Stimulated activated naive B cell treated with anti-CD40 and anti-IgM and Interleukin-4, amounts not matched to agents 10 μg/mL and 1 μg/mL and 100 μg/mL, for 72 hours (primary cell): Measurements from ENCODE around the gene RALA.
A peak's percentile ranks its signal among the peaks of the same experiment; 100 is the strongest.

Source experiments
- ATAC-seq, 2 donors: fragments of 150-1000 bp; cut with Tn5 transposase; replicated peaks; 2 replicates each; pipeline ENCODE4 v1.10.0; 2021; ENCODE audit warnings: moderate library complexity in 1 of 2
- DNase-seq: peaks from one replicate; pipeline ENCODE4 v3.0.0; 2021
- H3K27ac Mint-ChIP-seq: one replicate; pipeline ENCODE4 v1.8.0; 2022; ENCODE audit warnings: mild to moderate bottlenecking, mixed read lengths
- H3K27me3 Mint-ChIP-seq, 2 donors: one replicate each; pipeline ENCODE4 v1.8.0; 2022; ENCODE audit warnings: mixed read lengths in 2 of 2
- H3K36me3 Mint-ChIP-seq, 2 donors: one replicate each; pipeline ENCODE4 v1.8.0; 2022; ENCODE audit warnings: mixed read lengths in 2 of 2, mild to moderate bottlenecking in 1 of 2
- H3K4me1 Mint-ChIP-seq, 2 donors: one replicate each; pipeline ENCODE4 v1.8.0; 2022; ENCODE audit warnings: mixed read lengths in 2 of 2, mild to moderate bottlenecking in 1 of 2
- H3K4me3 Mint-ChIP-seq, 2 donors: one replicate each; pipeline ENCODE4 v1.8.0; 2022; ENCODE audit warnings: mild to moderate bottlenecking in 2 of 2, mixed read lengths in 2 of 2, moderate library complexity in 1 of 2
- H3K9me3 Mint-ChIP-seq, 2 donors: one replicate each; pipeline ENCODE4 v1.8.0; 2022; ENCODE audit warnings: mixed read lengths in 2 of 2, mild to moderate bottlenecking in 1 of 2

RALA gene

GRCh38 chr7:39623047-39623731 is at the start of gene RALA:
RALA (plus strand) TSS chr7:39623572; CDS start chr7:39686668, 63,096 bp downstream.
- peak; percentile 86 for DNase-seq
- Mint-ChIP-seq H3K27ac (peak within 1 kb of the TSS; percentile 96), H3K9me3 (no peaks in the 10 kb centered on the region), H3K36me3 (peaks cover 9 to 12% of the 10 kb centered on the region in 2 donors), H3K4me3 (peak within 1 kb of the TSS; percentile 95 to 96), H3K4me1 (peaks cover 29 to 55% of the 10 kb centered on the region in 2 donors), H3K27me3 (no peaks in the 10 kb centered on the region)
- ATAC-seq, result peak; percentile 90 to 91

GRCh38 chr7:39574673-39575349 is 48.6 kb upstream of the RALA start:
- H3K36me3 Mint-ChIP-seq, result peaks cover 12 to 35% of the 10 kb centered on the region in 2 donors
- H3K4me3 Mint-ChIP-seq, result no peak overlapping the region
- no peak overlapping the region for H3K27ac Mint-ChIP-seq
- DNase-seq (no peak), ATAC-seq (no peak)
- no peaks in the 10 kb centered on the region for H3K9me3 Mint-ChIP-seq
- no peaks in the 10 kb centered on the region for H3K27me3 Mint-ChIP-seq
- H3K4me1 Mint-ChIP-seq, result peaks cover 0 to 5% of the 10 kb centered on the region in 2 donors

- DNase-seq, result no peak
- Mint-ChIP-seq H3K27ac (no peak overlapping the region), H3K27me3 (no peaks in the 10 kb centered on the region)
Measured at GRCh38 chr7:39577229-39577874, 46.0 kb upstream of the RALA start.

GRCh38 chr7:39580149-39580874 is 43.1 kb upstream of the RALA start:
- no peak overlapping the region for H3K4me3 Mint-ChIP-seq
- H3K9me3 Mint-ChIP-seq, result no peaks in the 10 kb centered on the region
- peaks cover 9 to 21% of the 10 kb centered on the region in 2 donors for H3K36me3 Mint-ChIP-seq
- ATAC-seq (peak; percentile 96 to 97), DNase-seq (peak; percentile 59)
- peaks cover 9 to 13% of the 10 kb centered on the region in 2 donors for H3K4me1 Mint-ChIP-seq
- H3K27me3 Mint-ChIP-seq, result no peaks in the 10 kb centered on the region
- H3K27ac Mint-ChIP-seq, result peak overlapping the region; percentile 37

More at GRCh38 chr7:39577229-39577874, 46.0 kb upstream of the RALA start:
- no peak for ATAC-seq
- H3K9me3 Mint-ChIP-seq, result no peaks in the 10 kb centered on the region
- no peak overlapping the region for H3K4me3 Mint-ChIP-seq
- peaks cover 9 to 29% of the 10 kb centered on the region in 2 donors for H3K36me3 Mint-ChIP-seq
- H3K4me1 Mint-ChIP-seq, result peaks cover 9 to 13% of the 10 kb centered on the region in 2 donors

GRCh38 chr7:39582536-39582935 is 40.8 kb upstream of the RALA start:
- no peak for ATAC-seq
- DNase-seq, result no peak
- Mint-ChIP-seq H3K27me3 (no peaks in the 10 kb centered on the region), H3K4me3 (no peak overlapping the region), H3K9me3 (no peaks in the 10 kb centered on the region), H3K27ac (no peak overlapping the region), H3K36me3 (peaks cover 6 to 9% of the 10 kb centered on the region in 2 donors), H3K4me1 (peaks cover 6 to 13% of the 10 kb centered on the region in 2 donors)

GRCh38 chr7:39583539-39583938 is 39.8 kb upstream of the RALA start:
- Mint-ChIP-seq H3K4me1 (peaks cover 6 to 13% of the 10 kb centered on the region in 2 donors), H3K4me3 (no peak overlapping the region), H3K27ac (no peak overlapping the region), H3K9me3 (no peaks in the 10 kb centered on the region), H3K27me3 (no peaks in the 10 kb centered on the region), H3K36me3 (peaks cover 0 to 3% of the 10 kb centered on the region in 2 donors)
- DNase-seq (no peak), ATAC-seq (no peak)

GRCh38 chr7:39587393-39587792 is 36.0 kb upstream of the RALA start:
- ATAC-seq (no peak), DNase-seq (no peak)
- H3K27ac Mint-ChIP-seq, result no peak overlapping the region
- no peaks in the 10 kb centered on the region for H3K9me3 Mint-ChIP-seq
- no peak overlapping the region for H3K4me3 Mint-ChIP-seq
- peaks cover 8 to 17% of the 10 kb centered on the region in 2 donors for H3K4me1 Mint-ChIP-seq
- peaks cover 0 to 8% of the 10 kb centered on the region in 2 donors for H3K36me3 Mint-ChIP-seq
- no peaks in the 10 kb centered on the region for H3K27me3 Mint-ChIP-seq

- H3K4me1 Mint-ChIP-seq, result peaks cover 8 to 23% of the 10 kb centered on the region in 2 donors
- H3K36me3 Mint-ChIP-seq, result peaks cover 0 to 5% of the 10 kb centered on the region in 2 donors
- no peak overlapping the region for H3K27ac Mint-ChIP-seq
- no peak overlapping the region for H3K4me3 Mint-ChIP-seq
- no peaks in the 10 kb centered on the region for H3K9me3 Mint-ChIP-seq
- DNase-seq, result no peak
- no peaks in the 10 kb centered on the region for H3K27me3 Mint-ChIP-seq
- ATAC-seq, result no peak
Measured at GRCh38 chr7:39588416-39588815, 35.0 kb upstream of the RALA start.

GRCh38 chr7:39589323-39590111 is 33.9 kb upstream of the RALA start:
- ATAC-seq (peak; percentile 98), DNase-seq (peak; percentile 65)
- Mint-ChIP-seq H3K27me3 (no peaks in the 10 kb centered on the region), H3K27ac (peak overlapping the region; percentile 80), H3K4me3 (peak overlapping the region; percentile 44 to 47), H3K36me3 (peaks cover 0 to 5% of the 10 kb centered on the region in 2 donors), H3K9me3 (no peaks in the 10 kb centered on the region), H3K4me1 (peaks cover 8 to 23% of the 10 kb centered on the region in 2 donors)

GRCh38 chr7:39592586-39592985 is 30.8 kb upstream of the RALA start:
- Mint-ChIP-seq H3K27me3 (no peaks in the 10 kb centered on the region), H3K27ac (peak overlapping the region; percentile 62), H3K9me3 (no peaks in the 10 kb centered on the region), H3K4me1 (peaks cover 10 to 23% of the 10 kb centered on the region in 2 donors), H3K4me3 (peak overlapping the region in 1 of 2 donors; percentile 32), H3K36me3 (peaks cover 0 to 5% of the 10 kb centered on the region in 2 donors)
- DNase-seq (no peak), ATAC-seq (peak in 1 of 2 donors; percentile 26)

- H3K4me1 Mint-ChIP-seq, result peaks cover 5 to 13% of the 10 kb centered on the region in 2 donors
- no peak overlapping the region for H3K4me3 Mint-ChIP-seq
- ATAC-seq, result no peak
- no peak for DNase-seq
- no peaks in the 10 kb centered on the region for H3K27me3 Mint-ChIP-seq
- peaks cover 0 to 5% of the 10 kb centered on the region in 2 donors for H3K36me3 Mint-ChIP-seq
- H3K9me3 Mint-ChIP-seq, result no peaks in the 10 kb centered on the region
- H3K27ac Mint-ChIP-seq, result no peak overlapping the region
Measured at GRCh38 chr7:39594988-39595620, 28.3 kb upstream of the RALA start.

GRCh38 chr7:39602351-39602750 is 21.0 kb upstream of the RALA start:
- H3K36me3 Mint-ChIP-seq, result no peaks in the 10 kb centered on the region
- H3K9me3 Mint-ChIP-seq, result no peaks in the 10 kb centered on the region
- H3K4me3 Mint-ChIP-seq, result no peak overlapping the region
- peaks cover 1 to 14% of the 10 kb centered on the region in 2 donors for H3K4me1 Mint-ChIP-seq
- H3K27me3 Mint-ChIP-seq, result no peaks in the 10 kb centered on the region
- DNase-seq (no peak), ATAC-seq (no peak)
- no peak overlapping the region for H3K27ac Mint-ChIP-seq

GRCh38 chr7:39603924-39604323 is 19.4 kb upstream of the RALA start:
- DNase-seq (no peak), ATAC-seq (no peak)
- peaks cover 1 to 16% of the 10 kb centered on the region in 2 donors for H3K4me1 Mint-ChIP-seq

More at GRCh38 chr7:39603924-39604323, 19.4 kb upstream of the RALA start:
- Mint-ChIP-seq H3K9me3 (no peaks in the 10 kb centered on the region), H3K27me3 (peaks cover 0 to 5% of the 10 kb centered on the region in 2 donors), H3K36me3 (no peaks in the 10 kb centered on the region), H3K27ac (no peak overlapping the region), H3K4me3 (no peak overlapping the region)
